ENCODE data around the gene MEIOSIN.
A peak's percentile ranks its signal among the peaks of the same experiment; 100 is the strongest.
"Not testable (repeated sequence)": the region's sequence is repeated elsewhere in the genome, so short reads cannot be mapped to it uniquely, and the experiment has no call there.

Gene MEIOSIN

DNA sequence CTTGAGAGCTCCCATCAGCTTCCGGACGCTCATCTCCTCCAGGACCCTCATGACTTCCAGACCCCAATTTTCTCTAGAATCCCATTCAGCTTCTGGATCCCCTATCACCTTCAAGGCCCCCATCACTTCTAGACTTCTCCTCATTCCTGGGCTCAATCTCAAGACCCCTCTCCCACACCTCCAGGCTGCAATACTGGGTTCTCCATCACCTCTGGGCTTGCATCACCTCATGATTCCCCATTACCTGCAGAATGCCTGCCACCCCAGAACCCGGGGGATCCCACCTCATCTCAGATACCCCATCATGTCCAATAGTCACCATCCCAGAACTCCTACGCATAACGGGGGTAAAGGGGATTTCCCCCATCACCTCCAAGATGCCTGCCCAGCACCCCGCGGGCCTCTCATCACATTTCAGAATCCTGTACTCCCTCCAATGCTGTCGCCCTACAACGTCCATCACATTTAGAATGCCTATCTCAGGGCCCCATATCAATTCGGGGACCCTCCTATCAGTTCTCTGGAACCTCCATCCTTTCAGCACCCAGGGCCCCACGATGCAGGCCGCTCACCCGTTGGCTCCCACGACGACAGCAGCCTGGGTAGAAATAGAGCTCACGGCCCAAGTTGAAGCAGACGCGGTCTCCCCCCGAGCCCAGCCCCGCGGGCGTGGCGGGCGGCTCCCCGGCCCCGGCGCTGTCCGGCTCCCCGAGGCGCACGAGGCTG lies 58.7 kb downstream of the MEIOSIN start:
- in situ Hi-C loops (cut with MboI; ENCODE audit: low pct_unique_long_range_greater_than_20kb, low sequenced_read_pairs), result no loop called here
- no peak for DNase-seq

DNA sequence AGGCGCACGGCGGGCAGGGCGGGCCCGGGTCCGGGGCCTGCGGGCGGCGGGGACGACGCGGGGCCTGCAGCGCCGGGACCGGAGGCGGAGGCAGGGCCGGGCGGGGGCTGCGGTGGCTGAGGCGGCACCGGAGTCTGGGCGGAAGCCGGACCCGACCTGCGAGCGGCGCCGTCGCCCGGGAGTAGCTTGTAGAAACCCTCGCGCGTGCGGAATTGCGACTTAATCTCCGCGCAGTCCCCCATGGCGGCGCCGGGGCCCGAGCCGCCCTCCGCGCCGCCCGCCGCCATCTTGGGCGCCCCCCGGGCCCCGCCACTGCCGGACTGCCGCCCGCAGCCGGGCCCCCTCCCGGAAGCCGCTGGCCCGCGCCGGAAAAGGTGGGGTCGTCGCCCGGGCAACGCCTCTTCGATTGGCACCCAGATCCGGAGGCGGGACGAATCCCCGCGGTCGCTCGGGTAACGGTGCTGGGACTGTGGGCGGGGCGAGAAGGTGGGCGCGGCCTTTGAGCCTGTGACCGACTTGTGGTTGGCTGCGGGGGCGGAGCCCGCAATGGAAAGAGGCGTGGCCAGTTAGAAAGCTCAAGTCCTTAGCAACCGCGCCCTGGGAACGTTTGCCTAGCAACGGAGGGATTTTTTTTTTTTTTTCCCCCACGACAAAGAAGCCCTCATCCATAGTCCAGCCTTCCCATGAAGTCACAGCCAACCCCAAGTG lies 59.4 kb downstream of the MEIOSIN start, which contains the start of gene DMWD:
TSS of gene DMWD (minus strand) at position 376 of the 708 bp plus-strand sequence. CDS start at position 287, 89 bp downstream.
- DNase-seq, result peak; percentile 99
- in situ Hi-C loops (cut with MboI; ENCODE audit: low pct_unique_long_range_greater_than_20kb, low sequenced_read_pairs), result no loop called here

DNA sequence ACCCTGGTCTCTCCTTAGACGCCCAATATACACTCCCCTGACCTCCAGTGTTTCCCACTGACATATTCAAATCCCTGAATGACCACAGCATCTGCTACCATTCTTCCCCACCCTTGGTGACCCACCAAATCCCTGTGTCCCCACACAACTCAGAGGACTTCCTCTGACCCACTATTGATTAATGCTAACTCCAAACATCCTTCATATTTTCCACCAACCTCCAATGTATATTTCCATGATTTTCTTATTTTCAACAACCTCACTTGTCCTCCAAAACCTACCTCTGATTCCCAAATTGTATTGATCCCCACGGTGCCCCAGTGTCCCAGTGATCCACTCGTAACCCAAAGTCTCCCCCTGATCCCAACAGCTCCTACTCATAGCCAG lies 59.9 kb downstream of the MEIOSIN start:
- no peak for DNase-seq

DNA sequence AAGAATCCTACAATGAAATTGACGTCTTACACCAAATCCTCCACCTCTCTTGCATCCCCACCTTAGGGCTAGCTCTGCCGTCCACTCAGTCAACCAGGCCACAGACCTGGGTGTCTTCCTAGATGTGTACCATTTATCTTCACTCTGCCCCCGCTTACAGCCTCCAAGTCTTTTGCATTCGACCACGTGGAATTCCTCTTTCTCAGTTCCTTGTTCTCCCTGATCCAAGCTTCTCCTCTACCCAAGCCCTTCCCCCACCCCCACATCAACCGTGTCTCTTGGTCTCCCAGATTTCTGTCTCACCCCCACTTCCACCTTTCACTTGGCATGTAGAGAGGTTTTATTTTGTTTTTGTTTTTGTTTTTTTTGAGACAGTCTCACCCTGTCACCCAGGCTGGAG lies 60.6 kb downstream of the MEIOSIN start:
- in situ Hi-C loops (cut with MboI; ENCODE audit: low pct_unique_long_range_greater_than_20kb, low sequenced_read_pairs), result no loop called here
- DNase-seq, result no peak

More for the DNA sequence above, 59.9 kb downstream of the MEIOSIN start:
- in situ Hi-C loops (cut with MboI; ENCODE audit: low pct_unique_long_range_greater_than_20kb, low sequenced_read_pairs), result no loop called here

DNA sequence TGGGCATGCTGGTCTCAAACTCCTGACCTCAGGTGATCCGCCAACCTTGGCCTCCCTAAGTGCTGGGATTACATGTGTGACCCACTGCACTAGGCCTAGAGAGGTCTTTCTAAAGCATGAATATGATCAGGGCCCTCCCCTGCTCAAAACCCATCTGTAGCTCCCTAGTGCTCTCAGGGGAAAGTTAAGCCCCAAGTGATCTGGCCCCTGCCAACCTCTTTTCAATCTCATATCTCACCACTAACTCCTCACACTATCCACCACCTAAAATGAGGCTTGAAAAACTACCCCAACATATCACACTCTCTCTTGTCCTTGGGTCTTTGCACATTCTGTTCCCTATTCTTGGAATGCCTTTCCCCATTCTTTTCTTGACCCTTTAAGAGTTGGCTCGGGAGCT lies 61.4 kb downstream of the MEIOSIN start:
- DNase-seq, result no peak
- in situ Hi-C loops (cut with MboI; ENCODE audit: low pct_unique_long_range_greater_than_20kb, low sequenced_read_pairs), result no loop called here

DNA sequence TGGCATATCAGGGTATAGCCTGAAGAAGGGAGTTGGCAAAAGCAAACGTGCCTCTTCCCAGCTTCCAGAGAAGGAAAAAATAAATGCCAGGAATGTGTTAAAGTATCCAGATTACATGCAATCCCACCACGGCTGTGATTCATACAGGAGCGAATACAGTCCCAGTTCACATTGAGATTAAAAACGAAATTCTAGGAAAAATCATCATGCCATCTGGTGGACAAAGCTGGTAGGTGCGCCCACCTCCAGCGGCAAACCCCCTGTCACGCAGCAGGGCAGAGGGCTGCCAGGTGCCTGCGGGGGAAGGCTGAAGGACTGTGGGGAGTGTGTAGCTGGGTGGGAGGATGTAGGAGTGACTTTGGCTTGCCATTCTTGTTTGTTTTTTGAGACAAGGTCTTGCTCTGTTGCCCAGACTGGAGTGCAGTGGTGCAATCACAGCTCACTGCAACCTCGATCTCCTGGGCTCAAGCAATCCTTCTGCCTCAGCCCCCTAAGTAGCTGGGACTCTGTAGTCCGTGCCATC lies 65.8 kb downstream of the MEIOSIN start:
- in situ Hi-C loops (cut with MboI; ENCODE audit: low pct_unique_long_range_greater_than_20kb, low sequenced_read_pairs), result no loop called here
- DNase-seq, result peak; percentile 83

DNA sequence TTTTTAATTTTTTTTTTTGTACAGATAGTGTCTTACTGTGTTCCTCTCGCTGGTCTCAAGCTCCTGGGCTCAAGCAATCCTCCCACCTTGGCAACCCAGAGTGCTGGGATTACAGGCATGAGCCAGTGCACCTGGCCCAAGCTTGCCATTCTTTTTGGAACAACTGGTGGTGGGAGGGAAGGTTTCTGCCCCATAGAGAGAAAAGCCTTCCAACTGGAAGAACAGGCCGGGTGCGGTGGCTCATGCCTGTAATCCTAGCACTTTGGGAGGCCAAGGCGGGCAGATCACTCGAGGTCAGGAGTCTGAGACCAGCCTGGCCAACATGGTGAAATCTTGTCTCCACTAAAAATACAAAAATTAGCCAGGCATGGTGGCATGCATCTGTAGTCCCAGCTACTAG lies 66.3 kb downstream of the MEIOSIN start:
- DNase-seq; in situ Hi-C loops (cut with MboI; ENCODE audit: low pct_unique_long_range_greater_than_20kb, low sequenced_read_pairs): not testable (repeated sequence)

DNA sequence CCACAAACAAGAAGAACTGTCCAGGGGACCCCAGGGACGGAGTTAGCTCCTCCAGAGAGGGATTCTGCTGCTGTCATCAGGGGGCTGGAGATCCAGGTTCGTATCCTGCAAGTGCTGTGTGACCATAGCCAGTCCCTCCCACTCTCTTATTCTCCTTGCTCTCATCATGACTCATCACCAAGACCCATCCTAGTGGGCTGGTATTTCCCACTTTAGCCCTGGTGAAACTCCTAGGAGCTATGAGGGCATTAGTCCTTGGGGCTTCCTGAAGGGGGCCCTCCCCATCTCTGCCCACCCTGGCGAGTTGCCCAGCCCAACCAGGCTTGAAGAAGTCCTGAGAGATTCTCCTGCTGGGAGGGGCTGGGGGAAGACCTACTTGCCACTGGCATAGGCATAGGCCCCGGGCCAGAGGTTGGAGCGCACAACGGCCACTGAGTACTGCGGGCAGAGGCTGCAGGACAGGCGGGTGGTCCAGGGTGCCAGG lies 66.9 kb downstream of the MEIOSIN start:
- in situ Hi-C loops (cut with MboI; ENCODE audit: low pct_unique_long_range_greater_than_20kb, low sequenced_read_pairs), result no loop called here
- no peak for DNase-seq

DNA sequence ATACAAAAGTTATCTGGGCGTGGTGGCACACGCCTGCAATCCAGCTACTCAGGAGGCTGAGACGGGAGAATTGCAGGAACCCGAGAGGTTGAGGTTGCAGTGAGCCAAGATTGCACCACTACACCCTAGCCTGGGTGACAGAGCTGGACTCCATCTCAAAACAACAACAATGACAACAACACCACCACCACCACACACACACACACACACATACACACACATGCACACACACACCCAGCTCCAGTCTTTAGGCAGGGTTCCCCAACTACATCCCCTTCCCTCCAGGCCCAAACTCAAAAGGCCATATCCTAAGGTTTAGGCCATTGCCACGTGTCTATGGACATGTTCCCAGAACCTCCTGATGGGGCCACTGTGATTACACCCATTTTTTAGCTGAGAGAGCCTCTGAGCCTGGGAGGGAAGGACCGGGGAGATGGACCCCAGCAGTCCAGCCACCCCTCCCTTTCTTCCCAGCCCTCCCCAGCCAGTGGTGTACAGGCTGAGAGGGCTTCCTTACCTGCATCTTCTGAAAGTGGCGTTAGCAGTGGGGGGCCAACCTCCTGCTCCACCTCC lies 68.5 kb downstream of the MEIOSIN start:
- no peak for DNase-seq
- in situ Hi-C loops (cut with MboI; ENCODE audit: low pct_unique_long_range_greater_than_20kb, low sequenced_read_pairs), result no loop called here

DNA sequence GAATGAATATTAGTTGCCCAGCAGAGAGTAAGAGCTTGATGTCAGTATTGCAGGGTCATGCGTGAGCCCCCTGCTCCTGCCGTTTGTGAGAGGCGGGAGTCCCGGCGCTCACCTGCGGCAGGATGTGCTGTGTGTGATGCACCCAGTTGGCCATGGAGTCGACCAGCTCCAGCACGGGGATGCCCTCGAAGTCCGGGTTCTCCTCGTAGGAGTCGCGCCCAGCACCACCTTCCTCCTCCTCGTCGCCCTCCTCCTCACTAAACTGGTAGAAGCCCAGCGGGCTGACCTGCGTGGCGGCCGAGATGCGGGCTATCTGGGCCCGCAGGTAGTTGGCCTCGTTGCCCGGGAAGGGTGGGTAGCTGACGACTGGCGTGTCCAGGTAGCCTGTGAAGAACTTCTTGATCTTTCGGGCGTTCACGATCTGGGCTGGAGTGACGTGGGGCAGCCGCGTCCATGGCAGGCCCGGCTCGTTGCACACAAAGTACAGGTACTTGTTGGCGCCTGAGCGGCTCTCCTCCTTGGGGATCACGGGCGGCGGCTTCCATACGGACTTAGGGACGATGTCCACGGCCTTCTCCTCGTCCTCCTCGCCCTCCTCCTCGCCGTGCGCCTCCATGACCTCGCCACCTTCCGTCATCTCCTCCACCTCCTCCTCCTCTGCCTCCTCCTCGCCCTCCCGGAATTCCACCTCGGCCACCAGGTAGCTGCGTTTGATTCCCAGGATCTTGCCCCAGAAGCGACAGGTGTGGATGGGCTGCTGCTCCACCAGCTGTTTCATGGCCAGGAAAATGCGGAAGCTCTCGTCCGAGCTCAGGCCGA lies 71.1 kb downstream of the MEIOSIN start:
- in situ Hi-C loops (cut with MboI; ENCODE audit: low pct_unique_long_range_greater_than_20kb, low sequenced_read_pairs), result no loop called here
- no peak for DNase-seq

DNA sequence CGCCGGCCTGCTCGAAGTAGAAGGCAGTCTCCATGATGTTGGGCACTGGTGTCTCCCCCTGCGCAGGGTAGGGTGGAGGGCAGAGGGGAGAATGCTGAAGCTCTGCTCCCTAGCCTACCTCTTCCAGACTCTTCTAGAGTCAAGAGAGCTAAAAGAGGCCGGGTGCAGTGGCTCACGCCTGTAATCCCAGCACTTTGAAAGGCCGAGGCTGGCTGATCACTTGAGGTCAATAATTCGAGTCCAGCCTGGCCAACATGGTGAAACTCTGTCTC lies 71.7 kb downstream of the MEIOSIN start:
- in situ Hi-C loops (cut with MboI; ENCODE audit: low pct_unique_long_range_greater_than_20kb, low sequenced_read_pairs), result no loop called here
- DNase-seq, result no peak

DNA sequence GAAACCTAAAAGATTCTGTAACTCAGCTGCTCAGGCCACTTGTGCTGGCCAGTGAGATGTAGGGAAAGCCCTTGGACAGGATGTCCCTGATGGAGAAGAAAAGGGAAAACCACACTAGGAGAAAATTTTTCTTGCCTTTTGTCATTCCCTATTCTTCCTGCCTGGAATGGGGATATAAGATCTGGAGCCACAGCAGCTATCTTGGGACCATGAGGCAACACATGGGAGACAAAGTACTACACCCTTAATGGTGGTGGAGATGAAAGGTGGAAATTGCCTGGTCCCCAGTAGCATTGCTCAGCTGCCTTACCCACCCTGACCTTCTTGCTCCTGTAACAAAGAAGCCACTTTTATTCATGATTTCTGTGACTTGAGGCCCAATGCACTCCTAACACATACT lies 72.5 kb downstream of the MEIOSIN start:
- no peak for DNase-seq
- in situ Hi-C loops (cut with MboI; ENCODE audit: low pct_unique_long_range_greater_than_20kb, low sequenced_read_pairs), result no loop called here

DNA sequence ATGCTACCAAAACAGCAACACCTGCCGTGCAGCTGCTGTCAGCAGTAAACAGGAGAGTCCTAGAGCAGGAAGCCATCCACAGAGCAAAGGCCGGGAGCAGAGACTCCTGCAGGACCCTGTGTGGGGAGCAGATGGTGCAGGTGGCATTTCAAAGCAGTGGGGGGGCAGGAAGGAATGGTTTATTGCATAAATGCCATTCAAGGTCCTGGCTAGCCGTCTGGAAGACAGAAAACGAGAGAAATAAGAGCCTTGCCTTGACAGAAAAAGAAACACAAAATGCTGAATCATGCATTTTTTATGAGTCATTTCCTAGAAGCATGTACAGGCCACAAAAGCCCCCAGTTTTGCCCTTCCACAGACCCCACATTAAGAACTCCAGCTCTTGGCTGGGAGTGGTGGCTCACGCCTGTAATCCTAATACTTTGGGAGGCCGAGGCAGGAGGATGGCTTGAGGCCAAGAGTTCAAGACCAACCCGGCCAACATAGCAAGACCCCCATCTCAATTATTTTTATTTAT lies 76.5 kb downstream of the MEIOSIN start:
- DNase-seq, result peak; percentile 68
- in situ Hi-C loops (cut with MboI; ENCODE audit: low pct_unique_long_range_greater_than_20kb, low sequenced_read_pairs), result no loop called here

DNA sequence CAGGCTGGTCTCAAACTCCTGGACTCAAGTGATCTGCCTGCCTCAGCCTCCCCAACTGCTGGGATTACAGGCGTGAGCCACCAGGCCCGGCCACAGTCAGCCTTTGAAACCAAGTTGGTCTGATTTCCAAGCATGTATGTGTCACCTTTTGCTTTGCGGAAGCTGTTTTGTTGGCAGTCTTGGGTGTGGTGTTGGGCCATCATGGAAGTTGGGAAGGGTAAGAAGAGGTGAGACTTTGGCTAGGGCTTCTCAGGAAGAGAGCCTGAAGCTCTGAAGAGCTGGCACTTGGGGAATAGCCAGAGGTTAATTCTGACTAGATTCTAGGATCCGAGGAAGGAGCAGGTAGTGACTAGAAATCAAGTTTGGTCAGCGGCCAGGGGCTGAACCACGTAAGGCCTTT lies 79.1 kb downstream of the MEIOSIN start:
- no peak for DNase-seq
- in situ Hi-C loops (cut with MboI; ENCODE audit: low pct_unique_long_range_greater_than_20kb, low sequenced_read_pairs), result no loop called here
